T-cell (primary cell): Measurements from ENCODE around the gene CHEK1. TPM values are rescaled to one million over a fixed set of nuclear protein-coding genes. Genes with fewer than 3 reads are reported as not detected.

Source experiments
- ATAC-seq, 4 experiments: fragments of 200-7000 bp in 3 of 4; fragments of 150-1000 bp in 1 of 4; cut with Tn5 transposase; replicated peaks in 1 of 4; 1 replicate in 3 of 4; 2 replicates in 1 of 4; pipeline ENCODE4 v1.10.0; 2021; ENCODE audit warnings: moderate library complexity in 3 of 4, mild to moderate bottlenecking in 2 of 4, moderate number of reproducible peaks in 1 of 4
- CTCF ChIA-PET, 2 donors: fragments of 300-600 bp; sonication (Branson Sonifier 250); formaldehyde crosslinking; loops; one replicate each; lab custom pipeline; 2022; ENCODE audit warnings: antibody characterized with exemption in 2 of 2; lab: Charles Lee
- POLR2A ChIA-PET, 2 donors: fragments of 300-600 bp; sonication (Branson Sonifier 250); formaldehyde crosslinking; loops; one replicate each; lab custom pipeline; 2022; ENCODE audit warnings: antibody characterized with exemption in 2 of 2; lab: Charles Lee
- DNase-seq, 35 experiments: peaks; one replicate each; pipeline versions ENCODE4 v3.0.0 to v3.0.0-alpha.2; 2013 to 2023
- H3K27ac ChIP-seq: one replicate; pipeline ENCODE4 v1.5.1; 2013; ENCODE audit warnings: low read length
- H3K27me3 ChIP-seq, 2 experiments: replicated peaks in 1 of 2; 1 replicate in 1 of 2; 2 replicates in 1 of 2; pipeline versions ENCODE4 v1.6.1 to v1.7.0; 2013; ENCODE audit warnings: low read length in 1 of 2, mixed read lengths in 1 of 2; ENCODE audit not compliant: control insufficient read depth in 2 of 2, insufficient read depth in 2 of 2; ENCODE audit errors: extremely low read depth in 1 of 2
- H3K36me3 ChIP-seq, 2 donors: 1 replicate in 1 of 2; 2 replicates in 1 of 2; pipeline versions ENCODE4 v1.6.1 to v1.7.0; 2013; ENCODE audit warnings: low read length in 1 of 2; ENCODE audit not compliant: control insufficient read depth in 2 of 2, insufficient read depth in 1 of 2; ENCODE audit errors: extremely low read depth in 1 of 2
- H3K4me1 ChIP-seq, 2 experiments: 1 replicate in 1 of 2; 2 replicates in 1 of 2; pipeline versions ENCODE4 v1.6.1 to v1.7.0; 2013; ENCODE audit warnings: low read length in 2 of 2, mixed read lengths in 1 of 2; ENCODE audit not compliant: insufficient read depth in 2 of 2, control insufficient read depth in 1 of 2; ENCODE audit errors: extremely low read depth in 1 of 2
- H3K4me3 ChIP-seq, 2 donors: 1 replicate in 1 of 2; 2 replicates in 1 of 2; pipeline versions ENCODE4 v1.5.1 to v1.7.0; 2013; ENCODE audit warnings: mild to moderate bottlenecking in 2 of 2, low read length in 1 of 2, moderate library complexity in 1 of 2; ENCODE audit not compliant: control insufficient read depth in 1 of 2; ENCODE audit errors: extremely low read depth in 1 of 2
- H3K9me3 ChIP-seq: 2 replicates; pipeline ENCODE4 v1.7.0; 2013
- H3K27ac Mint-ChIP-seq, 2 donors: one replicate each; pipeline ENCODE4 v1.8.0; 2020 to 2021; ENCODE audit warnings: mild to moderate bottlenecking in 2 of 2, mixed read lengths in 2 of 2
- H3K27me3 Mint-ChIP-seq, 2 donors: one replicate each; pipeline ENCODE4 v1.8.0; 2021 to 2022; ENCODE audit warnings: mixed read lengths in 2 of 2
- H3K36me3 Mint-ChIP-seq: one replicate; pipeline ENCODE4 v1.8.0; 2021; ENCODE audit warnings: mixed read lengths
- H3K4me1 Mint-ChIP-seq, 3 donors: one replicate each; pipeline ENCODE4 v1.8.0; 2020 to 2022; ENCODE audit warnings: mixed read lengths in 3 of 3, mild to moderate bottlenecking in 1 of 3
- H3K4me3 Mint-ChIP-seq, 3 donors: one replicate each; pipeline ENCODE4 v1.8.0; 2020 to 2022; ENCODE audit warnings: mild to moderate bottlenecking in 3 of 3, mixed read lengths in 3 of 3, moderate library complexity in 3 of 3
- H3K9me3 Mint-ChIP-seq, 3 donors: one replicate each; pipeline ENCODE4 v1.8.0; 2020 to 2022; ENCODE audit warnings: mixed read lengths in 3 of 3
- WGBS: methylation state at CpG from one replicate; pipeline ENCODE4 v1.1.5; 2013; ENCODE audit warnings: missing lambda C conversion rate; ENCODE audit not compliant: insufficient coverage; 5-methylcytosine and 5-hydroxymethylcytosine counted together
- total RNA-seq, 35 experiments: library from RNA in 6 of 35; stranded (reverse) in 6 of 35; fragments of 120-200 nt in 1 of 35; gene quantifications; one replicate each; pipeline versions ENCODE4 v1.2.1 to v1.2.4 and lab custom pipeline; 2013 to 2026

The CHEK1 gene
- total RNA-seq, 5 donors from 2014 or later (not counting 1 experiment from before 2014, with no cell fraction given) = 2.2 to 7.5 (median 3.2) TPM

DNA sequence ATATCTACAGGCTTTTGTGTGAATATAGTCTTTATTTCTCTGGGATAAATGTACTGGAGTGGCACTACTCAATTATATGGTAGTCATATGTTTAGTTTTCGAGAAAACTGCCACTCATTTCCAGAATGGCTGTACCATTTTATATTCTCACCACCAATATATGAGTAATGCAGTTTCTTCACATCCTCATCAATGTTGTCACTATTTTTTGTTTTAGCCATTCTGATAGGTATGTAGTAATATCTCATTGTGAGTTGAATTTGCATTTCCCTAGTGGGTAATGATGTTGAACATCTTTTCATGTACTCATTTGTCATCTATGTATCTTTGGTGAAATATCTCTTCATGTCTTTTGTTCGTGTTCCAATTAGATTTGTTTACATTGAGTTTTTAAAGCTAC lies 37.7 kb downstream of the CHEK1 start:
- DNase-seq (no peak), ATAC-seq (no peak)
- Histone ChIP-seq H3K9me3 (no peaks in the 10 kb centered on the region), H3K27me3 (no peaks in the 10 kb centered on the region), H3K4me1 (no peaks in the 10 kb centered on the region), H3K36me3 (no peaks in the 10 kb centered on the region), H3K27ac (no peak overlapping the region), H3K4me3 (no peak overlapping the region)
- H3K4me3 Mint-ChIP-seq = no peak overlapping the region
- H3K4me1 Mint-ChIP-seq = no peaks in the 10 kb centered on the region
- H3K9me3 Mint-ChIP-seq = peaks cover 0 to 11% (median 11%) of the 10 kb centered on the region in 3 donors
- ChIA-PET POLR2A (no interaction called here), CTCF (no interaction called here)
- peaks cover 7% of the 10 kb centered on the region for H3K36me3 Mint-ChIP-seq
- no CpG with 5 or more reads among the region's 2 CpGs for WGBS
- H3K27ac Mint-ChIP-seq = no peak overlapping the region
- no peaks in the 10 kb centered on the region for H3K27me3 Mint-ChIP-seq

DNA sequence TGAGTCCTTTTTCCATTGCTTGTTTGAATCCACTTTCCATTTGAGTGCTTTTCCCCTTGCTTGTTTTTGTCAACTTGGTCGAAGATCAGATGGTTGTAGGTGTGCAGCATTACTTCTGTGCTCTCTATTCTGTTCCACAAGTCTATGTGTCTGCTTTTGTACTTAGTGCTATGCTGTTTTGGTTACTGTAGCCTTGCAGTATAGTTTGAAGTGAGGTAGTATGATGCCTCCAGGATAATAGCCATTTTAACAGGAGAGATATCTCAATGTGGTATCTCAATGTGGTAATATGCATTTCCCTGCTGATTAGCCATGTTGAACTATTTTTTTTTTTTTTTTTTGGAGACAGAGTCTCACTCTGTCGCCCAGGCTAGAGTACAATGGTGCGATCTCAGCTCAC lies 38.9 kb downstream of the CHEK1 start:
- Histone ChIP-seq H3K36me3 (no peaks in the 10 kb centered on the region), H3K27me3 (no peaks in the 10 kb centered on the region), H3K27ac (no peak overlapping the region), H3K4me3 (no peak overlapping the region), H3K4me1 (no peaks in the 10 kb centered on the region), H3K9me3 (no peaks in the 10 kb centered on the region)
- Mint-ChIP-seq H3K27me3 (no peaks in the 10 kb centered on the region), H3K36me3 (peaks cover 7% of the 10 kb centered on the region), H3K4me1 (no peaks in the 10 kb centered on the region), H3K4me3 (no peak overlapping the region), H3K9me3 (peaks cover 0 to 11% (median 11%) of the 10 kb centered on the region in 3 donors), H3K27ac (no peak overlapping the region)
- DNase-seq (no peak), ATAC-seq (no peak)
- CTCF ChIA-PET = no interaction called here
- no CpG with 5 or more reads among the region's 3 CpGs for WGBS
- POLR2A ChIA-PET = no interaction called here

DNA sequence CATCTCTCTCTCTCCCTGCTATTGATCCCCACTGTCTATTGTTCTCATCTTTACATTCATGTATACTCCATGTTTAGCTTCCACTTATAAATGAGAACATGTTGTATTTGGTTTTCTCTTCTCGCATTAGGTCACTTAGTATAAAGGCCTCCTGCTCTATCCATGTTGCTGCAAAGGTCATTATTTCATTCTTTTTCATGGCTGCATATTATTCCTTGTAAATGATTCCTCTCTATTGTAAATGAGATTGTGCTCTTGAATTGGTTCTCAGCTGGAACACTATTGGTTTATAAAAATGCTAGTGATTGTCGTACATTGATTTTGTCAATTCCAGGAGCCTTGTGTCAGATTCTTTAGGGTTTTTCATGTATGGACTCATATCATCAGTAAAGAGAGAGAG lies 42.2 kb downstream of the CHEK1 start:
- DNase-seq = no peak
- ATAC-seq = no peak
- H3K27me3 Mint-ChIP-seq = no peaks in the 10 kb centered on the region
- H3K27ac ChIP-seq = no peak overlapping the region
- peaks cover 7% of the 10 kb centered on the region for H3K36me3 Mint-ChIP-seq
- H3K27ac Mint-ChIP-seq = no peak overlapping the region
- H3K9me3 ChIP-seq = no peaks in the 10 kb centered on the region
- no CpG with 5 or more reads among the region's 2 CpGs for WGBS
- CTCF ChIA-PET = no interaction called here
- no peaks in the 10 kb centered on the region for H3K27me3 ChIP-seq
- H3K4me3 Mint-ChIP-seq = no peak overlapping the region
- H3K4me3 ChIP-seq = no peak overlapping the region
- no peaks in the 10 kb centered on the region for H3K4me1 Mint-ChIP-seq
- no peaks in the 10 kb centered on the region for H3K36me3 ChIP-seq
- POLR2A ChIA-PET = no interaction called here
- peaks cover 0 to 11% (median 11%) of the 10 kb centered on the region in 3 donors for H3K9me3 Mint-ChIP-seq
- no peaks in the 10 kb centered on the region for H3K4me1 ChIP-seq

DNA sequence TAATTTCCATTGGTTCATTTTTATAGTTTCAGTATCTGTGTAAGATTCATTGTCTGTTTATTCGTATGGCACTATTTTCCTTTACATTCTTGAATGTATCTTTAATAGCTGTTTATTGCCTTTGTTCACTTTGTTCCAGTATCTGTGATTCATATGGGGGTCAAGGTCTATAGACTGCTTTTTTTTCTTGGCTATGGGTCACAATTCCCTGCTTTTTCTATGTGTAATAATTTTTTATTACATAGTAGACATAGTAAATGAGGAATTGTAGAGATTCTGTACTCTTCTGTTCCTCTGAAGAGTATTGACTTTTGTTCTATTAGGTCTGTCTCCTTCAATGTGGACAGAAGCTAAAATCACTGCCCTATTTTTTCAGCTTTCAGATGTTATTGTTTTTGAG lies 45.2 kb downstream of the CHEK1 start:
- Histone ChIP-seq H3K27ac (no peak overlapping the region), H3K9me3 (no peaks in the 10 kb centered on the region), H3K27me3 (no peaks in the 10 kb centered on the region), H3K4me1 (peaks cover 0 to 2% of the 10 kb centered on the region in 2 experiments), H3K4me3 (no peak overlapping the region), H3K36me3 (no peaks in the 10 kb centered on the region)
- no peaks in the 10 kb centered on the region for H3K4me1 Mint-ChIP-seq
- ATAC-seq = no peak
- no peak overlapping the region for H3K27ac Mint-ChIP-seq
- CTCF ChIA-PET = no interaction called here
- peaks cover 7% of the 10 kb centered on the region for H3K36me3 Mint-ChIP-seq
- DNase-seq = no peak
- peaks cover 0 to 11% (median 11%) of the 10 kb centered on the region in 3 donors for H3K9me3 Mint-ChIP-seq
- WGBS = no CpG with 5 or more reads among the region's 1 CpG
- H3K27me3 Mint-ChIP-seq = no peaks in the 10 kb centered on the region
- no peak overlapping the region for H3K4me3 Mint-ChIP-seq
- POLR2A ChIA-PET = interaction anchor here in 1 of 2 donors (0.6 kb wide), 1 partner anchor 23 kb away, joined by 3 read pairs; no protein-coding TSS in a partner anchor

DNA sequence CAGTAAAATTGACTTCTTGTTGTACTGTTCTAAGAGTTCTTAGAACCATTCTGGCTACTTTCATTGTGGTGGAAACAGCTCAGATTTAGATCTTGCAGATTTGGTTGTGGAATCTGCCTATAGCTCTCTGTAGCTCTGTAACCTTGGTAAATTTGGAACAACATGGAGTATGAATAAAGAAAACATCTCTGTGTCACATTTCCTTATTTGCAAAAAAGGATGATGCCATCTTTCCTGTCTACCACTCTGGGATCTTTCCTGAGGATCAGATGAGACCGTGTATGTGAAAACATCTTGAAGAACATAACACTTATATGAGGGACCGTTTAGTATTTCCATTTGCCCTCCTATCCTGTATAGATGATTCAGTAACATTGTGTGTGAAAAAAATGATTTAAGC lies 46.6 kb downstream of the CHEK1 start:
- Histone ChIP-seq H3K4me1 (peaks cover 0 to 2% of the 10 kb centered on the region in 2 experiments), H3K27ac (no peak overlapping the region), H3K36me3 (no peaks in the 10 kb centered on the region), H3K27me3 (no peaks in the 10 kb centered on the region), H3K9me3 (no peaks in the 10 kb centered on the region), H3K4me3 (no peak overlapping the region)
- H3K4me3 Mint-ChIP-seq = no peak overlapping the region
- WGBS = no CpG with 5 or more reads among the region's 2 CpGs
- ChIA-PET POLR2A (no interaction called here), CTCF (no interaction called here)
- no peak overlapping the region for H3K27ac Mint-ChIP-seq
- peaks cover 0 to 7% (median 7%) of the 10 kb centered on the region in 3 donors for H3K9me3 Mint-ChIP-seq
- no peaks in the 10 kb centered on the region for H3K4me1 Mint-ChIP-seq
- peaks cover 6% of the 10 kb centered on the region for H3K36me3 Mint-ChIP-seq
- H3K27me3 Mint-ChIP-seq = no peaks in the 10 kb centered on the region
- ATAC-seq = no peak
- no peak for DNase-seq

DNA sequence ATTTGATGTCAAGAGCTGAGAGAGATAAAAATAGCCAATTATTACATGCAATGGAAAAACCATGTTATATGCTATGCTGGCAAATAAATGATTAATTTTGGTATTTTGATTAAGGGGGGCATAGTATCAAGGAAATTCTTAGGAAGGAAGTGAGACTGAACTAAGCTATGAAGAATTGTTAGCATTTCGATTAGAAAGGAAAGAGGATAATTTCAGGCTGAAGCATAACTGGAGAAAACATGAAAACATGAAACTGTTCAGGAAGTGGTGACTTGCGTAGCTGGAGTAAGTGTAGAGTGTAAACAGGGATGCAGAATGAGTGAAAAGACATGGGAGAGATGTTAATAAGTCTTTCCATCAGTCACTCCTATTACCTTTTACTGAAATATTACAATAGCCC lies 49.2 kb downstream of the CHEK1 start:
- CTCF ChIA-PET = no interaction called here
- Histone ChIP-seq H3K4me3 (no peak overlapping the region), H3K27ac (no peak overlapping the region), H3K36me3 (no peaks in the 10 kb centered on the region), H3K27me3 (no peaks in the 10 kb centered on the region), H3K9me3 (no peaks in the 10 kb centered on the region), H3K4me1 (peaks cover 0 to 2% of the 10 kb centered on the region in 2 experiments)
- Mint-ChIP-seq H3K4me1 (no peaks in the 10 kb centered on the region), H3K36me3 (no peaks in the 10 kb centered on the region), H3K27me3 (no peaks in the 10 kb centered on the region), H3K4me3 (no peak overlapping the region), H3K27ac (no peak overlapping the region), H3K9me3 (no peaks in the 10 kb centered on the region)
- WGBS = 60% methylated on average over 1 of the region's 2 CpGs
- no peak for DNase-seq
- no peak for ATAC-seq
- POLR2A ChIA-PET = no interaction called here

DNA sequence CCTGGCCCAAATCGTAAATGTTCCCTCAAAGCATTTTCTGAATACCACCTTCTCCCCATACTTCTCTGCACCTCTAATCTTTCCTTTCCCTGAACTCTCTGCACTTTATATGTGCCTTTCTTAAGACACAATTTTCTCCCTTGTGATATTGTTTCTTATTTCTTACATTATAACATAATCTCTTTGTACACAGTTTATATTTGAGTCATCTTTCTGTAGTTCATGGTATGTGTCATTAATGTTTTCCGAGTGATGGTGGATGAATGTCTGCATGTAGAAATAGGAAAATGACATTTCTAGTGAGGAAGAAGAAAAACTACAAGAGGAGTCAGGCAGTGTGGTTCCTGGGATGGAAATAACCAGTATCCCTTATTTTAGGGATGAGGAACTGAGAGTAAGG lies 50.2 kb downstream of the CHEK1 start:
- 80% methylated on average over 1 of the region's 2 CpGs for WGBS
- Histone ChIP-seq H3K4me1 (peaks cover 0 to 2% of the 10 kb centered on the region in 2 experiments), H3K36me3 (no peaks in the 10 kb centered on the region), H3K27me3 (no peaks in the 10 kb centered on the region), H3K9me3 (no peaks in the 10 kb centered on the region), H3K27ac (no peak overlapping the region), H3K4me3 (no peak overlapping the region)
- no peak overlapping the region for H3K27ac Mint-ChIP-seq
- H3K4me1 Mint-ChIP-seq = no peaks in the 10 kb centered on the region
- H3K9me3 Mint-ChIP-seq = no peaks in the 10 kb centered on the region
- ChIA-PET POLR2A (no interaction called here), CTCF (no interaction called here)
- no peak overlapping the region for H3K4me3 Mint-ChIP-seq
- H3K36me3 Mint-ChIP-seq = no peaks in the 10 kb centered on the region
- no peaks in the 10 kb centered on the region for H3K27me3 Mint-ChIP-seq
- no peak for ATAC-seq
- DNase-seq = no peak
